HCT116 (cell line): ENCODE measurements around the gene SERPINB11. TPM values are rescaled to one million over a fixed set of nuclear protein-coding genes. Genes with fewer than 3 reads are reported as not detected.

ENCODE experiments used
- ATAC-seq: fragments of 200-7000 bp; cut with Tn5 transposase; 2 replicates; pipeline ENCODE4 v1.9.1; 2020; ENCODE audit warnings: mild to moderate bottlenecking, moderate library complexity
- BruUV-seq: library from RNA; stranded (reverse); fragments of 400-500 nt; replicated peaks from 2 replicates; lab custom pipeline; 2021; lab: Mats Ljungman, UMichigan
- CTCF ChIA-PET: fragments of 300-600 bp; sonication (Branson Sonifier 250); formaldehyde crosslinking; loops from one replicate; lab custom pipeline; 2021; ENCODE audit warnings: antibody characterized with exemption; lab: Charles Lee
- POLR2A ChIA-PET: fragments of 300-600, 350-600 bp; sonication (Branson Sonifier 250); formaldehyde crosslinking; loops from one replicate; lab custom pipeline; 2021; ENCODE audit warnings: antibody characterized with exemption; lab: Charles Lee
- RAD21 ChIA-PET, 2 experiments: fragments of 300-600 bp; sonication (Branson Sonifier 250); formaldehyde crosslinking; loops; one replicate each; lab custom pipeline; 2023; ENCODE audit warnings: low total read pairs in 2 of 2; ENCODE audit not compliant: uncharacterized antibody in 2 of 2, unreplicated experiment in 2 of 2, low non-redundant PET in 1 of 2; lab: Charles Lee
- DNase-seq: peaks from one replicate; pipeline ENCODE4 v3.0.0-alpha.2; 2010; ENCODE audit warnings: low read depth, low spot score
- H2AFZ ChIP-seq: fragments of 200-600 bp; shearing (Covaris generic), sonication (generic); 2 replicates; pipeline ENCODE4 v1.6.1; 2017; ENCODE audit warnings: low read depth, mixed run types, mixed read lengths, antibody characterized with exemption, low read length; ENCODE audit not compliant: poor library complexity, severe bottlenecking
- H3K27ac ChIP-seq: 2 replicates; pipeline ENCODE4 v1.5.1; 2012; ENCODE audit warnings: low read depth, low read length
- H3K27me3 ChIP-seq: fragments of 200-600 bp; sonication (generic); 2 replicates; pipeline ENCODE4 v1.6.1; 2016; ENCODE audit warnings: mixed run types, low read length, mixed read lengths; ENCODE audit not compliant: insufficient read depth
- H3K36me3 ChIP-seq, 2 experiments: fragments of 200-500 bp in 1 of 2; fragments of 200-600 bp in 1 of 2; sonication (Bioruptor generic) in 1 of 2; sonication (generic) in 1 of 2; 2 replicates each; pipeline versions ENCODE4 v1.5.1 to v1.6.1; 2014 to 2016; ENCODE audit warnings: low read length in 2 of 2, inconsistent platforms in 1 of 2, mixed read lengths in 1 of 2, mixed run types in 1 of 2; ENCODE audit not compliant: insufficient read depth in 2 of 2, control insufficient read depth in 1 of 2
- H3K4me1 ChIP-seq, 2 experiments: fragments of 200-600 bp in 1 of 2; sonication (generic) in 1 of 2; 2 replicates each; pipeline versions ENCODE4 v1.5.1 to v1.6.1; 2012 to 2017; ENCODE audit warnings: low read length in 2 of 2, inconsistent platforms in 1 of 2, mild to moderate bottlenecking in 1 of 2, mixed read lengths in 1 of 2, mixed run types in 1 of 2, moderate library complexity in 1 of 2; ENCODE audit not compliant: insufficient read depth in 2 of 2, control insufficient read depth in 1 of 2
- H3K4me2 ChIP-seq: fragments of 200-600 bp; sonication (generic); 2 replicates; pipeline ENCODE4 v1.6.1; 2017; ENCODE audit warnings: mixed run types, low read length, mixed read lengths
- H3K4me3 ChIP-seq, 2 experiments: fragments of 200-600 bp in 1 of 2; sonication (generic) in 1 of 2; replicated peaks in 1 of 2; 2 replicates each; pipeline ENCODE4 v1.5.1; 2011 to 2016; ENCODE audit warnings: low read length in 2 of 2, control low read depth in 1 of 2, low read depth in 1 of 2, mild to moderate bottlenecking in 1 of 2, mixed read lengths in 1 of 2, mixed run types in 1 of 2
- H3K79me2 ChIP-seq: fragments of 200-600 bp; sonication (generic); 2 replicates; pipeline ENCODE4 v1.6.1; 2017; ENCODE audit warnings: mild to moderate bottlenecking, mixed run types, low read length, moderate library complexity, mixed read lengths; ENCODE audit not compliant: insufficient read depth
- H3K9ac ChIP-seq: fragments of 200-600 bp; sonication (generic); 2 replicates; pipeline ENCODE4 v1.6.1; 2016; ENCODE audit warnings: low read length, mixed read lengths
- H3K9me2 ChIP-seq: fragments of 200-600 bp; sonication (generic), shearing (Covaris generic); 2 replicates; pipeline ENCODE4 v1.6.1; 2017; ENCODE audit warnings: mixed run types, mild to moderate bottlenecking, moderate library complexity; ENCODE audit not compliant: insufficient read depth
- H3K9me3 ChIP-seq, 2 experiments: fragments of 200-500 bp in 1 of 2; fragments of 200-600 bp in 1 of 2; sonication (Bioruptor generic) in 1 of 2; sonication (generic) in 1 of 2; 2 replicates each; pipeline ENCODE4 v1.6.1; 2014 to 2017; ENCODE audit warnings: low read length in 2 of 2, mixed read lengths in 2 of 2, inconsistent platforms in 1 of 2, low read depth in 1 of 2, mild to moderate bottlenecking in 1 of 2, mixed run types in 1 of 2, moderate library complexity in 1 of 2; ENCODE audit not compliant: control insufficient read depth in 1 of 2, insufficient read depth in 1 of 2
- H4K20me1 ChIP-seq: fragments of 200-600 bp; sonication (generic), shearing (Covaris generic); 2 replicates; pipeline ENCODE4 v1.6.1; 2017; ENCODE audit warnings: mixed run types, mild to moderate bottlenecking, moderate library complexity; ENCODE audit not compliant: insufficient read depth
- ATF3 ChIP-seq: IDR thresholded peaks from 2 replicates; pipeline ENCODE4 v1.6.1; 2012
- CEBPB ChIP-seq: IDR thresholded peaks from 2 replicates; pipeline ENCODE4 v1.6.1; 2012; ENCODE audit warnings: low read depth
- EZH2 ChIP-seq: fragments of 200-600 bp; sonication (generic); IDR thresholded peaks from 2 replicates; pipeline ENCODE4 v1.6.1; 2017; ENCODE audit warnings: antibody characterized with exemption, mixed run types
- MAX ChIP-seq: IDR thresholded peaks from 2 replicates; pipeline ENCODE4 v1.6.1; 2012
- POLR2A ChIP-seq: IDR thresholded peaks from 2 replicates; pipeline ENCODE4 v1.7.0; 2011; ENCODE audit warnings: borderline replicate concordance; ENCODE audit not compliant: insufficient read depth, insufficient read length; ENCODE audit errors: extremely low read depth
- POLR2AphosphoS5 ChIP-seq: IDR thresholded peaks from 2 replicates; pipeline ENCODE4 v1.6.1; 2011; ENCODE audit warnings: mild to moderate bottlenecking, low read depth, low read length, moderate library complexity
- REST ChIP-seq: IDR thresholded peaks from 2 replicates; pipeline ENCODE4 v1.6.1; 2012; ENCODE audit warnings: low read depth
- SIN3A ChIP-seq: IDR thresholded peaks from 2 replicates; pipeline ENCODE4 v1.6.1; 2012; ENCODE audit warnings: low read depth
- SP1 ChIP-seq: IDR thresholded peaks from 2 replicates; pipeline ENCODE4 v1.6.1; 2012; ENCODE audit warnings: low read depth
- SRF ChIP-seq: IDR thresholded peaks from 2 replicates; pipeline ENCODE4 v1.6.1; 2012; ENCODE audit warnings: low read depth
- ZBTB33 ChIP-seq: IDR thresholded peaks from 2 replicates; pipeline ENCODE4 v1.6.1; 2011; ENCODE audit warnings: mild to moderate bottlenecking, low read length, moderate library complexity; ENCODE audit not compliant: insufficient replicate concordance; ENCODE audit errors: extremely low read depth
- intact Hi-C: fragments of 100-400 bp; cut with micrococcal nuclease; formaldehyde crosslinking; loops from 2 replicates; pipeline ENCODE4 v1.10.0; 2022
- total RNA-seq: library from RNA; stranded (reverse); gene quantifications from one replicate; pipeline ENCODE4 v1.2.1, GENCODE V29; 2021; ENCODE audit not compliant: unreplicated experiment

The SERPINB11 gene
- total RNA-seq, 1 experiment from 2014 or later, result not detected

- no TSS peak for BruUV-seq
Observed at GRCh38 chr18:63700501-63700900, 2.3 kb upstream of the SERPINB11 start.

GRCh38 chr18:63701952-63702351 lies 808 bp upstream of the SERPINB11 start:
- Histone ChIP-seq H4K20me1 (no peaks in the 10 kb centered on the region), H3K27ac (no peak overlapping the region), H3K27me3 (no peaks in the 10 kb centered on the region), H3K79me2 (no peaks in the 10 kb centered on the region), H3K4me3 (no peak overlapping the region), H3K9me2 (no peaks in the 10 kb centered on the region), H3K4me1 (no peaks in the 10 kb centered on the region), H3K4me2 (no peak overlapping the region), H2AFZ (no peak overlapping the region), H3K9ac (no peak overlapping the region), H3K36me3 (no peaks in the 10 kb centered on the region), H3K9me3 (no peaks in the 10 kb centered on the region)
- POLR2A ChIA-PET, result no interaction called here
- CTCF ChIA-PET, result no interaction called here
- intact Hi-C loops, result no loop called here
- DNase-seq (no peak), ATAC-seq (no peak)
- BruUV-seq, result no TSS peak
- RAD21 ChIA-PET, result no interaction called here
- no peak for TF ChIP-seq SIN3A
- TF ChIP-seq CEBPB, result no peak
- TF ChIP-seq REST, result no peak
- no peak for TF ChIP-seq POLR2A
- TF ChIP-seq MAX, result no peak
- TF ChIP-seq POLR2AphosphoS5, result no peak
- TF ChIP-seq SRF, result no peak
- TF ChIP-seq SP1, result no peak
- TF ChIP-seq EZH2, result no peak
- no peak for TF ChIP-seq ATF3
- TF ChIP-seq ZBTB33, result no peak

More at GRCh38 chr18:63700501-63700900, 2.3 kb upstream of the SERPINB11 start:
- Histone ChIP-seq H3K4me1 (no peaks in the 10 kb centered on the region), H3K9me3 (no peaks in the 10 kb centered on the region), H3K9me2 (no peaks in the 10 kb centered on the region), H3K27ac (no peak overlapping the region), H2AFZ (no peak overlapping the region), H3K9ac (no peak overlapping the region), H3K36me3 (no peaks in the 10 kb centered on the region), H3K27me3 (no peaks in the 10 kb centered on the region), H3K79me2 (no peaks in the 10 kb centered on the region), H3K4me3 (no peak overlapping the region), H3K4me2 (no peak overlapping the region), H4K20me1 (no peaks in the 10 kb centered on the region)
- no peak for DNase-seq
- RAD21 ChIA-PET, result no interaction called here
- no peak for ATAC-seq
- TF ChIP-seq SRF, result no peak
- POLR2A ChIA-PET, result no interaction called here
- intact Hi-C loops, result no loop called here
- CTCF ChIA-PET, result no interaction called here
